GM11168 (cell line): ENCODE data around the gene ADCY10.
"Not testable (repeated sequence)": the region's sequence is repeated elsewhere in the genome, so short reads cannot be mapped to it uniquely, and the experiment has no call there.

Experiments
- in situ Hi-C: fragments of 300-500 bp; cut with MboI; formaldehyde crosslinking; loops from one replicate; pipeline ENCODE4 v1.12.0; 2022; ENCODE audit warnings: low sequenced_read_pairs; ENCODE audit not compliant: unreplicated experiment

Gene ADCY10

DNA sequence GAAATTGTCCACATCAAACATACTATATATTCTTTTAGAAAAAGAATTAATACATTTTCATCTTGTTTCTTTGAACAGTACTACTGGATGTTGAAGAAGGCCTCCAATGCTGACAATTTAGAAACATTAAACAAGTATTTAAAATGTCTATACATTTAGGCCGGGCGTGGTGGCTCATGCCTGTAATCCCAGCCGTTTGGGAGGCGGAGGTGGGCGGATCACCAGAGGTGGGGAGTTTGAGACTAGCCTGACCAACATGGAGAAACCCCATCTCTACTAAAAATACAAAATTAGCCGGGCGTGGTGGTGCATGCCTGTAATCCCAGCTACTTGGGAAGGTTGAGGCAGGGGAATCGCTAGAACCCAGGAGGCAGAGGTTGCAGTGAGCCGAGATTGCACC, 15.0 kb upstream of the ADCY10 start:
- in situ Hi-C loops, result not testable (repeated sequence)

DNA sequence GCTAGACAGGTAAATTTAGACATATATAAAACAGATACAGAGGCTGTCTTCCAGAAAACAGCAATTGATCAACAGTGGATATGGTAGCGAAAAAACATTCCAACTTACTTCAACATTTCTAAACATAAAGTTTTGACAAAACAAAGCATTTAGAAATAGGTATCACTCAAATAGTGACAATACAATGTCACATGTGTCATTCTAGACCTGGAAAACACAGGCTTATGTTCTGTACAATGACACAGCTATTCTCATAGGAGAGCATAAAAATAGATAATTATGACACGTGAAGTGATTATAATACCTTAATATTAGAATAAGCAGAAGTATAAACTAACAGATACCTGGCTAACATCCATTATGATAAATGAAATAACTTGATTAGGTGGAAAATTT, 14.5 kb upstream of the ADCY10 start:
- in situ Hi-C loops, result no loop called here

GRCh38 chr1:167927046-167927754, 13.3 kb upstream of the ADCY10 start:
- in situ Hi-C loops, result no loop called here

GRCh38 chr1:167926486-167926997, 12.6 kb upstream of the ADCY10 start:
- in situ Hi-C loops, result no loop called here

GRCh38 chr1:167924543-167925231, 10.8 kb upstream of the ADCY10 start:
- in situ Hi-C loops, result no loop called here

DNA sequence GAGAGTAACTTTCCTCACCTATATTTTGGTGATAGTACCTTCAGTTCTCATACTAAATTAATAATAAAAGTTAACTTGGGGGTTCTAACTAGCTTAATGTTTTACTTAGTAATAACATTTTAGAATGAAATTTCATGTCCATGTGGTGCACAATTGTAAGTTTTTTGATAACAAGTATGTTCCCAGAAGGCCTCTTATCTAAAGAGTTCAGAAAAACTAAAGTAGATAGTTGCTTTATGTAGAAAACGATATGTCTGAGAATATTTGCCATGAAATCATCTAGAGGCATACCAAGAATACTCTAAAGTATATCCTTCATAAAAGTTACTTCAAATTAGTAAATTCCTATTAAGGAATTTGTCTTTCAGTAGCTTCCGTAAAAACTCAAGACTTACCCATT, 10.2 kb upstream of the ADCY10 start:
- in situ Hi-C loops, result no loop called here

DNA sequence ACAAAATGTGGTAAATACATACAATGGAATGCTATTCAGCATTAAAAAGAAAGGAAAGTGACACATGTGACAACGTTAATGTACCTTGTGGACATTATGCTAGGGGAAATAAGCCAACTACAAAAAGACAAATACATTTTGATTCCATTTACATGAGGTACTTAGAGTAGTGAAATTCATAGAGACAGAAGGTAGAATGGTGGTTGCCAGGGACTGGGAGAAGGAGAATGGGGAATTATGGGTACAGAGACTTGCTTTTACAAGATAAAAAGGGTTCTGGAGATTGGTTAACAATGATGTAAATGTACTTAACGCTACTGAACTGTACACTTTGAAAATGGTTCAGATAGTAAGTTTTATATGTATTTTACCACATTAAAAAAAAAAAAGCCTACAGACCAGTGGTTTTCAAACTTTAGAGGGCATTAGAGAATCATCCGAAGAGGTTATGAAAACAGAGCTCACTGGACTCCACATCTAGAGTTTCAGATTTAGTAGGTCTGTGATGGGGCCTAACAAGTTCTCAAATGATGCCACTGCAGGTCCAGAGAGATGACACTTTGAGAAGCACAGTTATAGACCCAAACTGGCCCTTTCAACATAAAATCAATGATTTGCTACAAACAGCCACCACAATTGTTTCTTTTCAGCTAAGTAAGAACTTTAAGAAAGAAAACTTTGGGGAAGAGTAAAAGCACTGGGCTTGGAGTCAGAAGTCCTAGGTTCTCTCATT, 9.6 kb upstream of the ADCY10 start:
- in situ Hi-C loops, result no loop called here

DNA sequence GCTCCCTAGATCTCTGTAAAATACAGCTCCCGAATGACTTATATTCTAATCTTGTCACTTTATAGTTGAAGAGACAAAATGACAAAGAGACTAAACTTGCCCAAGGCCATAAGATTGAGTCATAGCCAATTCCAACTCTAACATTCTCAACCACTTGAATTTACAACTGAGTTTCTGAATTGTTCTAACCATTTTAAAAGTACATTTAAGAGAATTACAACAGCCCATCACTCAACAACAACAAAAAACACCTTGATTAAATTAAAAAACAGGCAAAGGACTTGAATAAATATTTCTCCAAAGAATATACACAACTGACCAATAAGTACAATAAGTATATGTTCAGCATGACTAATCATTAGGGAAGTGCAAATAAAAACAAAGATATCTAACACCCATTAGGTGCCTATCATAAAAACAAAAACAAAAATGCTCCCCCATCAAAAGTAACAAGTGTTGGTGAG, 8.7 kb upstream of the ADCY10 start:
- in situ Hi-C loops, result no loop called here

GRCh38 chr1:167922023-167922422, 8.1 kb upstream of the ADCY10 start:
- in situ Hi-C loops, result no loop called here

DNA sequence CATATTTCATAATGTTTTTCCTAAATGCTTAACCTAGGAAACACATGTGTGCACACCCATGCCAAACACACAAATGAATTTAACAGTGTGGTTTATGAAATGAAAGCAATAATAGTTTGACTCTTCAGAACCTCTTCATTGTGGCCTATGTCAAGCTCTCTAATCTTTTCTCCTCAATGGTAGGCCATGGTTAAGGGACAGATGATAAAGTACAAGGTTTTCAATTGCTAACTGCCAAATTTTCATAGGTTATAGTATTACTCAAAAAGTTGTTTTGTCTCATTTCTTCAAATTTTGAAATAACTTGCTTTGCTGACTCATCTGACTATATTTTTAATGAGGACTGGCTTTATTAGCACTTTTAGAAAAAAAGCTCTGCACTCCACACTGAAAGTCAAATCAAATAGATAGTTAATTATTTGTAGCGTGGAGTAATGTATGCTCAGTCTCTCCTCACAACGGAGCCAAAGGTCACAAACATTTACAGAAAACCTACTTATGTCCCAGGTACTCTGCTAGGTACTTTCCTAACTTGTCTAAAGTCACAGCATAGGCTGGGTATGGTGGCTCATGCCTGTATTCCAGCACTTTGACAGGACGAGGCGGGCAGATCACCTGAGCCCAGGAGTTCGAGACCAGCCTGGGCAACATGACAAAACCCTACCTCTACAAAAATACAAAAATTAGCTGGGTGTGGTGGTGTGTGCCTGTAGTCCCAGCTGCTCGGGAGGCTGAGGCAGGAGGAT, 3.0 kb upstream of the ADCY10 start:
- in situ Hi-C loops, result no loop called here

DNA sequence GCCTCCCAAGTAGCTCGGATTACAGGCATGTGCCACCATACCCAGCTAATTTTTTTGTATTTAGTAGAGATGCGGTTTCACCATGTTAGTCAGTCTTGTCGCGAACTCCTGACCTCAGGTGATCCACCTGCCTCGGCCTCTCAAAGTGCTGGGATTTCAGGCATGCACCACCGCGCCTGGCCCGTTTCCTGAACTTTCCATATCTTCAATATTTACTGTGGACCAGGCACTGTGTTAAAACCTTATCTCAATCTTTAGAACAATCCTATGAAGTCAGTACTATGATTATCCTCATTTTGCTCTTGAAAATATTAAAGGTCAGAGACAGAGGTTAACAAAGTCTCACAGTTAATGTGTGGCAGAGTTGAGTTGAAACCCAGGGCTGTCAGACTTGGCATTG, 1.6 kb upstream of the ADCY10 start:
- in situ Hi-C loops, result no loop called here

- in situ Hi-C loops, result no loop called here
These were observed 1.6 kb downstream of the ADCY10 start for GRCh38 chr1:167912294-167912693.

DNA sequence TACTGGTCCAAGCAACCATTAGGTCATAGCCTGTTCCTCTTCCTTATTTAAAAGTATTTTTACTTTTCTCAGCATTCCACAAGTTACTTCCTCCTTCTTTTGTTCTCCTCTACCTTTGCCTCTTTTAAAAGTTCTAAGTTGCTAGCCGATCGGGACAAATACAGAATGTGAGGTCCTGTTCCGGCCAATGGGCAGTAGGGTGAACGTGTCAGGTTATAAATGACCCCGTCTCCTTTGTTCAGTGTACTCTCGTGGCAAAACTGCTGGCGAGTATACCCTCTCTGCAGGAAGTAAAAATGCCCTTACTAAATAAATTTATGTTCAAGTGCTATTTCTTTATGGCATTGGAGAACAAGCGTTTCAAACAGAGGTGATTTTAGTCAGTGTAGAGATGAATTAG, 2.5 kb downstream of the ADCY10 start:
- in situ Hi-C loops, result no loop called here

GRCh38 chr1:167910530-167910929, 3.4 kb downstream of the ADCY10 start:
- in situ Hi-C loops, result no loop called here

GRCh38 chr1:167909691-167910180, 4.2 kb downstream of the ADCY10 start:
- in situ Hi-C loops, result no loop called here

GRCh38 chr1:167905671-167906070, 8.3 kb downstream of the ADCY10 start:
- in situ Hi-C loops, result no loop called here

- in situ Hi-C loops, result no loop called here
These were observed 8.8 kb downstream of the ADCY10 start for GRCh38 chr1:167905182-167905581.

- in situ Hi-C loops, result no loop called here
These were observed 9.2 kb downstream of the ADCY10 start for GRCh38 chr1:167904652-167905130.

GRCh38 chr1:167900907-167901306, 13.0 kb downstream of the ADCY10 start:
- in situ Hi-C loops, result no loop called here

GRCh38 chr1:167899253-167899681, 14.7 kb downstream of the ADCY10 start:
- in situ Hi-C loops, result no loop called here
